ENCODE data around the gene THADA.

The THADA gene

DNA sequence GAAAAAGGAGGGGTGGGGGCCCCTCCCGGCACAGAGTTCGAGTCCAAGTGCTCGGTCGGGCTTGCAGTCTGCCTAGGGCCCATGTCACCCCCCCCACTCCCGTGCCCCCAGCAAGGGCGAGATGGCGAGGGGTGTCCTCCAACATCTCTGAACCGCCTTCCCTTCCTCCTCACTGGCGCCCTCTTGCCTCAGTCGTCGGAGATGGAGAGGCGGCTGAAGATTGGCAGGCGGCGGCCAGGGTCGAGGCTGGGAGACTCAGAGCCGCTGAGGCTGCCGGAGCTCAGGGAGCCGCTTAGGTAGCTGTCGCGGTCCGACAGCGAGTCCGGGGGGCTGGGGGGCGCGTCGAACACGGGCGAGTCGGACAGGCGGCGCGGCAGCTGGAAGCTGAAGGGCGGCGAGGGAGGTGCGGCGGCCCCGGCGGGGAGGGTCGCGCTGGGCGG lies 371.7 kb downstream of the THADA start:
- DNase-seq (ENCODE audit: low read depth), result peak; percentile 70

DNA sequence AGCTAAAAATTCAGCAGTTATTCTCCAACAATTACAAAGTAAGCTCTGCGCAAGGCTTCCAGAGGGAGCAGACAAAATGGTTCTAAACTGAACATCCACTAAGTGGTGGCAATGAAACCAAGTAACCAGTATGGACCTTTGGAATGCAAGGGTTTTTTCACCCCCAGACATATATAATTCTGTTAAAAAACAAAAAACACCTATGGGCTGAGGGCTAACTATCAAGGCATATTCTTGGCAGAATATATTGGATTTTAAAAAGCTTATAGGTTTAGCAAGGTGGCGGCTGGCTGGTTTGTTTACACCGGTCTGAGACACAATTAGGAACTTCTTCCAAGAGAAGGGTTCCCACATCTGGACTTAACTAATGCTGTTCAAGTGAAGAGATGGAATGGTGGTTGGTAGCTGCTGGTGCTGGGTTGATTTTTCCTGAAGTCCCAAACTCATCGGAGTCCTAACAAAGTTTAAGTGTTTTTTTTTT lies 372.3 kb downstream of the THADA start:
- DNase-seq (ENCODE audit: low read depth), result peak; percentile 36

DNA sequence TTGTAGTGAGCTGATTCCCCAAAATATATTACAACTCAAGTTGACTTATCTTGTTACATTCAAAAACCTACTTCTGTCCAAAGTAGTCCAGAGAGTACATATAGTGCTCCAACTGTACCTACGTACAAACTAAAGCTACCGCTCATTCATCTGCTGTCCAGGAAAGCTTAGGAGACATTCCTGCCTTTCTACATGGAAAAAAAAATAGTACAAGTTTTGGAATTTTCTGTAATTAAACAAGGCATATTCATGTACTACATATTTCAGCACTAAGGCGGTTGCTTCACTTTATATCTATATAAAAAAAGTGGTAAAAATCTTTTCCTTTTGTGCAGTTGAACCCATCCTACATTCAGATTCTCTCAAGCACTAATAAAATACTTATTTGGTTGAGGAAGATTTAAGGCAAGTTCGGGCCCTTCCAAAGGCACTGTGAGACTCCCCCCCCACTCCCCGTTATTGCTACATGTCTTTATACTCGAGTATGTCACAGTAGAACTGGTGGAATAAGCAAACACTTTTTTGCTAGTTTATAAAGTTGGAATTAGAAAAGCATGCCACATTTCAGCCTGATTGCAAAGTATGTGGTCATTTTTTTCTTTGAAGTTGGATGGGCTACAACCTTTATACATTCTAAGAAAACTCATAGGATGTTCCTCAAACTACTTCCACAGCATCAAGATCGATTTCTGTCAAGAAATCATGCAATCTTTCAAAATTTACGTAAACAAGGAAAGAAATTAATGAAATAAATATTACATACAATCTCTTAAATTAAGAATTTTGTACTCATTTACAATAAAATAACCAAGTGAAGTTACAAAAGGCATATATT lies 373.1 kb downstream of the THADA start:
- peak; percentile 50 for DNase-seq (ENCODE audit: low read depth)

DNA sequence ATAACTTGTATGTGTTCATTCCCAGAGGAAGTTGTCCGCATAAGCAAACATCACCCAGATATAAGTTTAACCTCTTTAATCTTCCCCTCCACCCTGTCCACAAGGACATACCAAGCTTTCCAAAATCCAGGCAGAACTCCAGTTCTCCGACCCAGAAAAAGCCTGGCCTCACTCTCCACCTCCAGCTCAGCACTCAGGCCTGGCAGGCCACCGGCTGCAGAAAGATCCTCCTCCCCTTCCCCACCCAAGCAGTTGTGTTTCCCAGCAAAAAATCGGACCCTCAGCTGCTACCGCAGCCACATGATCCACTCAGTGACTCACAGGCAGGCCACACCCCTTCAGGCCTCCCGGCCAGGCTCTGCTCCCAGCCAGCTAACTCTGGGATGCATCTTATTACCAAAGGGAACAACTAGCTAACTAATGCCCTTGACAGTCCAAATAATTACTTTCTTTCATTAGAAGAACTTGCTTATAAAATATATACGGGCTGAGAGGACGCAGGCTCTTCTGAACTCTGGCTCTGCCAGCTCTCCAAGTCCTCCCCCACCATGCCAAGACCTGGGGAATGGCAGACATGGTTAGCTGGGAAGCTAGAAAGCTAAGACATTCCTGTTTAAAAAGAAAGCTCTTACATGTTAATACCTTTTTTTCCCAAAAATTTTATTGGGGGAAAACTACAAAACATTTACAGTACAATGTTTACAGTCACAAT lies 373.9 kb downstream of the THADA start:
- DNase-seq (ENCODE audit: low read depth), result peak; percentile 96

DNA sequence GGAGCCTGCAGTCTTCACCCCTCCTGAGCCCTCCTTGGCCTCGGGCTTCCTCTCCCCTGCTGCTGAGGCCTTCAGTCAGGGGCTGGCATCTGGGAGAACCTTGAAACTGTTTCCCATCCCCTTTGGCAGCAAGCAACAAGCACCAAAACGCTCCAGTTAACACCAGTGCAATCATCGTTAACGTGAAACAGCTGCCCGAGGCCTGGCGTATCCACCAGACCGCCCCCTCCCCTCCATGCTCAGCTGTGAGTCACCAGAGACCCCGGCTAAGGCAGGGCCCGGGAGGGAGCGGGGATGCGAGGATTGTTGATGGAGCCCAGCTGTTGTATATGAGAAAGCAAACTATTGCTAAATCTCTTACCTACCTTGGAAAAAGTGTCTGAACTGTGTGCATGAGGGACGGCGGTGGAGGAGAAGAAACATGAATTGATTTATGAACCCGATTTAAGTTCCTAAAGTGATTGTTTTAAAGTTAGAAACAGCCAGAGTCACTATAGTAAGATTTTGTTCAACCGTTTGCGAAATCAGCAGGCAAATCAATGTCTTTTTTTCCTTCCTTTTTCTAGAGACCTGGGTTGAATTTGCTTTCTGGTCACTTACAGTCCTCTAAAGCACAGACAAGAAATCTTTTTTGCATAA lies 374.6 kb downstream of the THADA start:
- DNase-seq (ENCODE audit: low read depth), result peak; percentile 83

DNA sequence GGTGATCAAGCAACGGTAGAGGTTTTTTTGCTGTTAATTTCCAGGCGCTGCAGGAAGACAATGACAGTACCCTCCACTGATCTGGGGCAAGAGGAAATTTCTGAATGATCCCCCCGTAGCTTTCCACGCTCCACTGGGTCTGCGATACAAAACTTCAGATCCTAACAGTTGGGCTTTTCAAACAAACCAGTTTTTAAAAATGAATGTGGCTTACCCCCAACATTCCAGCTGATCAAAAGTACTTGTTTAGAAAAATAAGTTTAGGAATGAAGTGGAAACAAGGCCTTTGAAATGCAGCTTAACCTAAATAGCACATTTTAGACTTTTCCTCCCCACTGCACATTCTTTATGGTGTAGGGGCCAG lies 375.1 kb downstream of the THADA start:
- DNase-seq (ENCODE audit: low read depth), result no peak

DNA sequence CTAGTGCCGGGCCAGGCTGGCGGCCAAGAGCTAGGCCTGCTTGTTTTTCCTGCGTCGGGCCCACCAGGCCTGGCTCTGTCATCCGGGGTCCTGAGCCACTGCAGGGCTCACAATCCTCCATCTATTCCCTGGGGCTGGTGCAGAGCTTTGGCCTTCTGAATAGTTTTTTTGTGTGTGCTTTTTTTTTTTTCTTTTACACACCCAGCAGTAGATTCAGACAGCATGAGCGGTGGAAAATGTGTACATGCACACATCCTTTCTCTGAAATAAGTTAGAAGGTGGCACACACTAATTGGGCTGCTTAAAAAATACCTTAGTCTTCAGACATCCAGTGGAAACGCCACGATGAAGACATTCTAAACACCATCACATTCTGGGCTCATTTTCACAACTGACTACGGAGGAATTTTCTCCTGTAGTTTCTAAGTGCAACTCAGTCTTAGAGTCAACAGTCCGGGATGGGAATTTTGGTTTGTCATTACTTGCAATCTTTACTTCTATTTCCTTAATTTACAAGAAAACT lies 375.5 kb downstream of the THADA start:
- peak; percentile 51 for DNase-seq (ENCODE audit: low read depth)

DNA sequence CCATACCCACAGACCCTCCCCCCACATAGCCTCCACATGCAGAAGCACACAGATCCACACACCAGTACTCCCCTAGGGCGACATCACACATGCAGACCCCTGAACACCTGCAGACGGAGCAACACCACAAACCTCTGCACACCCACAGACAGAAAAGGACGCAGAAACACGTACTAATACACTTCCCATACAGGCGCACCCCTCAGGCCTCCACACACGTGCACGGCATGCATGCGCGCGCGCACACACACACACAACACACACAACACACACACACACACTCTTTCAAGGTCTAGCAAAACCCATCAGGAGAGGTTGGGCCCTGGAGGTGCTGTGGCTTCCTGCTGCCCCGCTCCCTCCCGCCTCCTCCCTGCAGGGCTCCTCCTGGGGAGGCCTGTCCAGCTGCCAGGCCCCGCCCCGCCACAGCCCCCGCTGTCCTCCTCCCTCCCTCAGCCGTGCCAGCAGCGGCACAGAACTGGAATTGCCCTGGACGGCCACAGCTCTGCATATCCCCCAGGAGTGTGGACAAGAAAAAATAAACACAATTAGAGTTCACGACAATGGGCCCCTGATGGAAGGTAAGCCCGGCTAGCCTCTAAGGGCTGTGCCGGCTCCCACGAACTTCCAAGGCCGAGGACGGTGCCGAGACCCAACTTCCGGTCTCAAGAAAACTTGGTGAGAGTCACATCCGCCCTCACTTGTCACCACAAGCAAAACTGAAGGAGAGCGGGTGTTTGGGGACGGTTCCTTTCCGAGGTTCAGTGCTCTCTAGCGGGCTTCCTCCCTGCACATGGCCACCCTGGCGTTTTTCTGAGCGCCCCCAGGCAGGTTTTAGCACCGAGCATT lies 376.2 kb downstream of the THADA start:
- DNase-seq (ENCODE audit: low read depth), result peak; percentile 83

DNA sequence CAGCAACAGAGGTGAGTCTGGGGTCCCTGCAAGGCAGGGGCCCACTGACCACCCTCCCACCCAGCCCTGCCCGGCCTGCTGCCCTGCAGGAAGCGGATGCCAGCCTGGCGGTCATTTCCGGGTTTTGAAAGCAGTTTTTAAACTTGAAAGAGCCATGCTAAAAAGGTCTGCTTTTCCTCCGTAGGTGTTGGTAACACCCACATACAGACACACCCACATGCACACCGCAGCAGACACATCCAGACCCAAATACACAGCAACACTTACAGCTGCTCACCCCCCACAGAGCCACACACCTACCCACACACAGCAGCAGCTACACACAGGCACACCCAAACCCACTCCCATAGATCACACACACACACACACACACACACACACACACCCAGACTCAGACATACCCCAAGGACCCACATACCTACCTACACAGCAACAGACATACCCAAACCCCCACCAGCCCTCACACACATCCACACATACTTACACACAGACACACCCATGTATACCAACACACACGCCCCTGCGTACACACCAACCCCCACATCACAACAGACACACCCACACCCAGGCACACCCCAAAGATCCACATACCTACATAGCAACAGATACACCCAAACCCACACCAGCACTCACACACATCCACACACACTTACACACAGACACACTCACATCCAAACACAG lies 377.0 kb downstream of the THADA start:
- peak; percentile 26 for DNase-seq (ENCODE audit: low read depth)

DNA sequence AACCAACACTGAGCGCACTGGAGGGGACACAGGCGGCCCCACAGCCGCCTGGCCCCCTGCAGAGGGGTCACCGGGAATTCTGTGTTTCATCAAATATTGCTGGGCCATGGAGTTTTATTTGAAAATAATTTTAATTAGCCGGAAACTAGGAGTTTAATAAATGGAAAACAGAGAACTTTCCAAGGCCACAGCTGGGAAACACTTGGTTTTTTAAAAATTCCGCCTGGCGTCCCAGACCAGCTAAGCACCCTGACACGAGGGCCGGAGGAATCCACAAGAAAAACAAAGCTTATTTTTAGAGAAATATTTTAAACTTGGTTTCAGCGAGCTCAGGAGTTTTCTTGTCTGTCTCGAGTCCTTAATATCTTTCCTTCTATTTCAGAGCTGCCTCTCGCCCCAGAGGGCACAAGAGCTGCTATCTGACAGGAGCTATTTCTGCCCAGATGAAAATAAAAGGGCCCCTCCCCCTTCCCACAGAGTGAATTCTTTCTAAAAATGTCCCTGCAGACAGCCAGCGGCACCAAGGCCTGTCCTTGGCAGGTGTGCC lies 377.6 kb downstream of the THADA start:
- DNase-seq (ENCODE audit: low read depth), result peak; percentile 42

DNA sequence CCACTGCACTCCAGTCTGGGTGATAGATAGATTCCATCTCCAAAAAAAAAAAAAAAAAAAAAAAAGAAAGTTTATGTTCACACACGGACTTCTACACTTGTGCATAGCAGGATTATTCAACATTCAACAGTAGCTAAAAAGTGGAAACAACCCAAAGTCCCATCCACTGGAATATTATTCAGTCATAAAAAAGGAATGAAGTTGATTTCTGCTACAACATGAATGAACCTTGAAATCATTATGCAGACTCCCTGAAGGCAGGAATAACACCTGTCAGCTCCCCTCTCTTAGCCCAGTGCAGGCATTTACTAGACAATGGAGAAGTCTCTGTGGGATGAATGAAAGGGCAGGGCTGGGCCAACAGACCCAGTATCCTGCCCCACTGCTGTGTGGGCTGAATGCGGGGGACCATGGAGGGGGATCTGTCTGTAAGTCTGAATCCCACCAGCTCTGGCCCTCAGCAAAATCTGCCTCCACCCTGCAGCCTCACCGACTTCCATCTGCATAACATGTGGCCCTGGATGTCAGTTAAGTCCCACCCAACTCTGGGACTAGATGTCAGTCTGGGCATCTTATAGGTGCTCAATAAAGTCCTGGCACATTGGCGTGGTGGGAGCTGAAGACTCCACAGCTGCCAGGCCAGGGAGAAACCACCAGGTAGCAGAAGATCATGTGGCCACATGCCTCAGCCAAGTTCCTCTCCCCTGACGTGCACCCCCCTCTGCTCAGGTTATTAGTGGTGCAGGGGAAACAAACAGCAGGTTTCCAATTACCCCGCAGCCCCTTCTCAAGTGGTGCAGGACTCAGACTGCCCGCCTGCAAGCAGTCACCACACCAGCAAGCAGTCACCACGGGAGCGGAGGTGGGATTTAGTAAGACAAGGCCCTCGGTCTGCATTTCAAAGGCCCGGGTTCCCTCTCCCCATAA lies 378.3 kb downstream of the THADA start:
- DNase-seq (ENCODE audit: low read depth), result no peak

DNA sequence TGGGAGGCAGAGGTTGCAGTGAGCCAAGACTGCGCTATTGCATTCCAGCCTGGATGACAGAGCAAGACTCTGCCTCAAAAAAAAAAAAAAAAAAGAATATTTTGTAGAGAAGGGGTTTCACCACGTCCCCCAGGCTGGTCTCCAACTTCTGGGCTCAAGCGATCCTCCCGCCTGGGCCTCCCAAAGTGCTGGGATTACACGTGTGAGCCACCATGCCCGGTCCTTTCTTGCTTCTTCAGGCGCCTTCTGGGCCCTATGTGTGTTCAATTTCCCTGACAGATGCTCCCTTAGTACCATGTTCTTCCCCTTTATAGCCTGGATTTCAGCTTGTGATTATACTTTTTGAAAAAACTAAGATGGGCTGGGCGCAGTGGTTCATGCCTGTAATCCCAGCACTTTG lies 379.2 kb downstream of the THADA start:
- no peak for DNase-seq (ENCODE audit: low read depth)

DNA sequence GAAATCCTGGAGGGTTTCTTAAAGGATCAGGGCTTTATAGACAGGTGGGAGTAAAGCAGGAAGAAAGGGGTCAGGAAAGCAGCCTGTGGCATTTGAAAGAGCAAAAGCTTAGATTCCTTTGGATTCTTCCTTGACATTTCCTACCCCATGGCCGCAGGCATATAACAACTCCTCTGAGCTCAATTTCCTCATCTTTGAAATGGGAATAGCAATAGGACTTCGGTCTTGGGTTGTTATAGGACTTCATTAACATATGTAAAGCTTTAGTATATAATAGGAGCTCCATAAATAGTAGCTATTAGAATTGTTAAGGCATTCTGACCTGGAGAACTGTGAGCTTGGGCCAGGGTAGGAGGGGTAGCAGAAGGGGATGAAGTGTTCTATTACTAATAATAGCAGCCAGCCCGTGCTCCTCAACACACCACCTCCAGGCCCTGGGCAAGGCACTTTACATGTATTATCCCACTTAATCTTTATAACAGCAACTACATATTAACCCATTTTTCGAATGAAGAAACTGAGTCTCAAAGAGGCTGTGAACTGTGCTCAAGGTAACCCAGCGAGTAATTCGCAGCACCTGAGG lies 380.1 kb downstream of the THADA start:
- DNase-seq (ENCODE audit: low read depth), result no peak

DNA sequence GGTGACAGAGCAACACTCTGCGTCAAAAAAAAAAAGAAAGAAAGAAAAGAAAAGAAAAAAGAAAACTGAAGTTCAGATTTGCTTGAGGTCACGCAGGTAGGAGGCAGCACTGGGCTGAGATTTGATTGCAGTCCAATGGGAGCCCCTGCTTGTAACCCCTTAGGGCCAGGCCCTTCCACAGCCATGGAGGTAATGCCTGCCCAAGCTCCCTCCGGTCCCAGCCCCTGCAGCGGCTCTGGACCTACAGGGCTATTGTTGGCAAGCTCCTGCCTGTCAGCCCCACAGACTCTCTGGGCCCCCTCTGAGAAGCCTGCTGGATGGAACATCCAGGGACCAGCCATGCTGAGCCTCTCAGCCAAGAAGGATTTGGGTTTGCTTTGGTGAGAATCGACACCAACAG lies 381.6 kb downstream of the THADA start:
- no peak for DNase-seq (ENCODE audit: low read depth)

DNA sequence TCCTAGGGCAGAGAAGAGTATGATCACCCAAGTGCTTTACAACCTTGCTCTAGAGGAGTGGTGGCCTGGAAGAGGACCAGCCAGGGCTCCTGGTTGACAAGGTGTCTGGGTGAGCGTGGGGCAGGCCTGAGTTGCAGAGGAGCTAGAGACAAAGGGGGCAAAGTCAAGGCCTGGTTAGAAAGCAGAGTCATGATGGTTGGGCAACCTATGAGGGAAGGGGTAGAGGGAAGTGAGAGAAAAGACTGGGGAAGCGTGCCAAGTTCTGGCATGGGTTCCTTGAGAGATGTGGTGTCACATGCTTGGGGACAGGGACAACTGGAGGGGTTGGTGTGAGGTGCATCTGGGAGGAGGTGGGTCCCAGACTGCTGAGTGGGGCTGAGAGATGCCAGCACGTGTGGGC lies 382.9 kb downstream of the THADA start:
- DNase-seq (ENCODE audit: low read depth), result no peak

DNA sequence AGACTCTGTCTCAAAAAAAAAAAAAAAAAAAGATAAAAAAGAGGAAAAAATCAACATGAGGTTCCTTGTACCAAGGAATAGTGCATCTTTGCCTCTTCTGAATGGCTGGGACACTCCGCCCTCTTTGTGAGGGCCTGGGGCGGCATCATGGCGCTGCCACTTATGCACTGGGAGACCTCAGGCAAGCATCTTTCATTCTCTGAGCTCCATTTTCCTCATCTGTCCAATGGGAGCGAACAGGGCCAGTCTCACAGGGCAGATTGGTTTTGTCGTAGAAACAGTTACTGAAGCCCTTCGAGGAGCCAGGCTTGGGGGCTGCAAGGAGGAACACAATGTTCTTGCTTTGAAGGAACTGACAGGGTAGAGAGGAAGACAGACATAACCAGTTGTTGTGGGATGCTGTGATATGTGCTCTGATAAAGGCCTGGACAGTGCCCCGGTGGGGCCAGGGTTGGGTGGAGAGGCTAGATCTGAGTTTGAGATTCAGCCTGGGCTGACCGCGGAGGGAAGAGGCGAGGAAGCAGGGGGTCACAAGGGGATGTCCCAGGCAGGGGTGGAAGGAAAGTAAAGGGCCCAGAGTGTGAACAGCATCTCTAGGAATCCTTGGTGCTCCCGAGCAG lies 383.5 kb downstream of the THADA start:
- no peak for DNase-seq (ENCODE audit: low read depth)

DNA sequence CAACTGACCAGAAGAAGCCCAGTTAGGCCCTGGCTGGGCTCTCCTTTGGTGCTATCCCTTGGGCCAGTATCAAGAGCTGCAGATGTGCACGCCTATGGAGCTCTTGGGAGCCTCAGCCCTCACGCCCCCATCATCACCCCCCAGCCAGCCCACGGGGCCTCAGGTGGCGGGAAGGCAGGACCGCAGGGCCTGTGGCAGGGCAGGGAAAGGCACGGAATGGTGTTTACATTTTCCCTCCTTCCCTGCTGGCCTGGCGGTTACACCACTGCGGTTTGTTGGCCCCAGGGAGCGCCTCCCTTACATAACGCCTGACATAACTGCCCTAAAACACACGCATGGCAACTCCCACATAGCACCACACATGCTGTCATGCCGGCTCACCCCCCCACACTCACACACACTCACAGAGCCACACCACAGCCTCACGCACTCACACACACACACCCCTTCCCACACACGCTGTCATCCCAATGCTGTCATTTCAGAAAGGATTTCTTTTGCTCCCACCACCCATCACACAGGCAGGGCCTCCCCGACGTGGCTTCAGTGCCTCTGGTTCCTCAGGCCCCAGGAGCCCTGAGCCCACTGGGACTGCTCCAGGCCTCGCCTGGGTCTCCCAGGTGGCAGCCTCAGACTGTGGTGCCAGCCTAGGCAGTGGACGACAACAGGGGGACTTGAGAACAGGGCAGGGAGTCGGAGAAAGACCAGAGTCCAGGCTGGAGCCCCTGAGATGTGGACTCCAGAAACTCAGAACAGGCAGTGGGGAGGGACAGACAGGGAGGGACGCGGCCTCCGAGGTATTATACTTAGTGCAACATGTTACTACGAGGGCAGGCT lies 385.2 kb downstream of the THADA start:
- peak; percentile 45 for DNase-seq (ENCODE audit: low read depth)

DNA sequence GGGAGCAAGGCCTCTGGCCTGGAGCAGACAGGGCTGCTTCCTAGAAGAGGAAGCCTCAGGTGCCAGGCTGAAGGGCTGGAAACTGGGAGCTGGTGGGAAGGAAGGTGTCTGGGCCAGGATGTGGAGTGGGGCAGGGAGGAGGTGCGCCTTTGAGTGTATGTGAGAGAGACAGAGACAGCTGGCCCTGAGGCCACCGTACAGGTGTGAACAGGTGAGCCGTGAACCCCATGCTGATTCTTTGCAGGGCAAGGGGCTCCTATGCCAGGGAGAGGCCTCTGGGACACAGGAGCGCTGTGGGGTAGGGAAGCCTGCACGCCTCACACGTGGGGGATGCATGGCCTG lies 385.7 kb downstream of the THADA start:
- no peak for DNase-seq (ENCODE audit: low read depth)

Data from iris pigment epithelial cell (primary cell).